GM23248 (cell line): ENCODE data around the gene PFKFB1. TPM values are rescaled to one million over a fixed set of nuclear protein-coding genes. Genes with fewer than 3 reads are reported as not detected.

ENCODE experiments used
- DNase-seq: peaks from one replicate; pipeline ENCODE4 v3.0.0-alpha.2; 2015
- H2AFZ ChIP-seq: fragments of 200-600 bp; sonication (generic); 2 replicates; pipeline ENCODE4 v1.6.1; 2016; ENCODE audit warnings: antibody characterized with exemption
- H3F3A ChIP-seq: fragments of 200-600 bp; sonication (generic); 2 replicates; pipeline ENCODE4 v1.6.1; 2016; ENCODE audit warnings: mild to moderate bottlenecking, antibody characterized with exemption, mixed run types; ENCODE audit not compliant: insufficient read depth
- H3K27ac ChIP-seq: fragments of 200-600 bp; sonication (generic); 2 replicates; pipeline ENCODE4 v1.5.1; 2016; ENCODE audit warnings: mild to moderate bottlenecking
- H3K27me3 ChIP-seq: fragments of 200-600 bp; sonication (generic); replicated peaks from 2 replicates; pipeline ENCODE4 v1.6.1; 2016; ENCODE audit warnings: mild to moderate bottlenecking; ENCODE audit not compliant: insufficient read depth
- H3K36me3 ChIP-seq: fragments of 200-600 bp; sonication (generic); 2 replicates; pipeline ENCODE4 v1.6.1; 2016; ENCODE audit warnings: low read depth, mild to moderate bottlenecking
- H3K4me1 ChIP-seq: fragments of 200-600 bp; sonication (generic); 2 replicates; pipeline ENCODE4 v1.6.1; 2016; ENCODE audit warnings: mild to moderate bottlenecking; ENCODE audit not compliant: insufficient read depth
- H3K4me2 ChIP-seq: fragments of 200-600 bp; sonication (generic); one replicate; pipeline ENCODE4 v1.6.1; 2016; ENCODE audit warnings: mild to moderate bottlenecking; ENCODE audit not compliant: unreplicated experiment
- H3K4me3 ChIP-seq: fragments of 200-600 bp; sonication (generic); 2 replicates; pipeline ENCODE4 v1.5.1; 2016; ENCODE audit warnings: mild to moderate bottlenecking
- H3K79me2 ChIP-seq: fragments of 200-600 bp; sonication (generic); 2 replicates; pipeline ENCODE4 v1.6.1; 2016; ENCODE audit warnings: mild to moderate bottlenecking; ENCODE audit not compliant: insufficient read depth
- H3K9ac ChIP-seq: fragments of 200-600 bp; sonication (generic); 2 replicates; pipeline ENCODE4 v1.6.1; 2016; ENCODE audit warnings: mild to moderate bottlenecking
- H3K9me2 ChIP-seq: fragments of 200-600 bp; sonication (generic); 2 replicates; pipeline ENCODE4 v1.6.1; 2016; ENCODE audit warnings: mixed run types, mild to moderate bottlenecking, moderate library complexity; ENCODE audit not compliant: insufficient read depth
- H3K9me3 ChIP-seq: fragments of 200-600 bp; sonication (generic); one replicate; pipeline ENCODE4 v1.6.1; 2017; ENCODE audit warnings: low read depth
- H4K20me1 ChIP-seq: fragments of 200-600 bp; sonication (generic); 2 replicates; pipeline ENCODE4 v1.6.0; 2016; ENCODE audit not compliant: insufficient read depth
- EZH2 ChIP-seq: fragments of 200-600 bp; sonication (generic); IDR thresholded peaks from 2 replicates; pipeline ENCODE4 v1.6.1; 2018; ENCODE audit warnings: antibody characterized with exemption, mild to moderate bottlenecking; ENCODE audit not compliant: insufficient read depth, poor library complexity, severe bottlenecking
- EZH2phosphoT487 ChIP-seq: fragments of 200-600 bp; sonication (generic); IDR thresholded peaks from 2 replicates; pipeline ENCODE4 v1.6.1; 2018; ENCODE audit warnings: antibody characterized with exemption, moderate library complexity, mild to moderate bottlenecking, low read depth; ENCODE audit not compliant: insufficient read depth
- WGBS, 2 experiments: methylation state at CpG; one replicate each; pipeline ENCODE4 v1.1.6; 2015 to 2017; ENCODE audit warnings: low lambda C conversion rate in 2 of 2, low coverage in 1 of 2; ENCODE audit errors: missing lambda C conversion rate in 2 of 2; 5-methylcytosine and 5-hydroxymethylcytosine counted together
- in situ Hi-C: fragments of 300-500 bp; cut with MboI; formaldehyde crosslinking; loops from 2 replicates; pipeline ENCODE4 v1.15.0; 2020
- polyA plus RNA-seq: library from polyadenylated mRNA; unstranded; fragments of >200 nt; fragmentation: Nextera tagmentation; extraction: Ambion mirVana; gene quantifications from 2 replicates; pipeline ENCODE4 v1.2.1, GENCODE V29; 2016
- total RNA-seq: library from RNA; depleted of rRNA; stranded (reverse); fragments of >200 nt; shearing (Covaris generic); gene quantifications from 2 replicates; pipeline ENCODE4 v1.2.3, GENCODE V29; 2014

Gene PFKFB1
- total and polyA plus RNA-seq, 2 experiments from 2014 or later = not detected

- in situ Hi-C loops = no loop called here
- H4K20me1 ChIP-seq = no peaks in the 10 kb centered on the region
- H3K27ac ChIP-seq = peak within 1 kb of the TSS; percentile 90
- H3K9me3 ChIP-seq = no peaks in the 10 kb centered on the region
- no peaks in the 10 kb centered on the region for H3F3A ChIP-seq
- peak within 1 kb of the TSS; percentile 76 for H3K4me2 ChIP-seq
- H2AFZ ChIP-seq = peak within 1 kb of the TSS; percentile 83
- peaks cover 14% of the 10 kb centered on the region for H3K79me2 ChIP-seq
- WGBS, 2 experiments = 0 to 2% methylated on average over 29 to 47 of the region's 55 CpGs
- DNase-seq = peak; percentile 94
- no peak for TF ChIP-seq EZH2
- TF ChIP-seq EZH2phosphoT487 = no peak
- H3K4me3 ChIP-seq = peak within 1 kb of the TSS; percentile 84
- no peaks in the 10 kb centered on the region for H3K9me2 ChIP-seq
- no peaks in the 10 kb centered on the region for H3K27me3 ChIP-seq
- H3K9ac ChIP-seq = peak within 1 kb of the TSS; percentile 82
- H3K4me1 ChIP-seq = no peaks in the 10 kb centered on the region
- H3K36me3 ChIP-seq = no peaks in the 10 kb centered on the region
These were observed 6.0 kb upstream of the PFKFB1 start, which contains the start of gene APEX2 for GRCh38 chrX:54999717-55000598. TSS of gene APEX2 (plus strand) at chrX:55000363. CDS start at chrX:55000423, 60 bp downstream.

- in situ Hi-C loops = no loop called here
- no peaks in the 10 kb centered on the region for H3K36me3 ChIP-seq
- no peak overlapping the region for H3K9ac ChIP-seq
These were observed 1.6 kb upstream of the PFKFB1 start for GRCh38 chrX:54995621-54996020.

GRCh38 chrX:54994668-54995351 lies 822 bp upstream of the PFKFB1 start:
- no peaks in the 10 kb centered on the region for H3F3A ChIP-seq
- no peaks in the 10 kb centered on the region for H3K9me2 ChIP-seq
- no peaks in the 10 kb centered on the region for H3K79me2 ChIP-seq
- H3K27ac ChIP-seq = no peak overlapping the region
- no peak overlapping the region for H3K4me2 ChIP-seq
- H3K4me3 ChIP-seq = no peak overlapping the region
- H3K27me3 ChIP-seq = no peaks in the 10 kb centered on the region
- in situ Hi-C loops = no loop called here
- TF ChIP-seq EZH2phosphoT487 (no peak), EZH2 (no peak)
- no peaks in the 10 kb centered on the region for H4K20me1 ChIP-seq
- no peak overlapping the region for H2AFZ ChIP-seq
- no peak overlapping the region for H3K9ac ChIP-seq
- WGBS, 2 experiments = 31 to 40% methylated on average over 4 to 6 of the region's 6 CpGs
- no peaks in the 10 kb centered on the region for H3K36me3 ChIP-seq
- H3K4me1 ChIP-seq = no peaks in the 10 kb centered on the region
- no peaks in the 10 kb centered on the region for H3K9me3 ChIP-seq
- no peak for DNase-seq

More at GRCh38 chrX:54995621-54996020, 1.6 kb upstream of the PFKFB1 start:
- no peak overlapping the region for H3K27ac ChIP-seq
- H3K9me2 ChIP-seq = no peaks in the 10 kb centered on the region
- H2AFZ ChIP-seq = no peak overlapping the region
- H4K20me1 ChIP-seq = no peaks in the 10 kb centered on the region
- H3K4me2 ChIP-seq = no peak overlapping the region
- H3K4me3 ChIP-seq = no peak overlapping the region
- no peak for DNase-seq
- no peaks in the 10 kb centered on the region for H3F3A ChIP-seq
- H3K9me3 ChIP-seq = no peaks in the 10 kb centered on the region
- peaks cover 5% of the 10 kb centered on the region for H3K79me2 ChIP-seq
- no peaks in the 10 kb centered on the region for H3K4me1 ChIP-seq
- TF ChIP-seq EZH2phosphoT487 = no peak
- no peak for TF ChIP-seq EZH2
- H3K27me3 ChIP-seq = no peaks in the 10 kb centered on the region

GRCh38 chrX:54992911-54993622 lies 921 bp downstream of the PFKFB1 start:
- Histone ChIP-seq H3K4me3 (no peak overlapping the region), H3K4me1 (no peaks in the 10 kb centered on the region), H3K9me2 (no peaks in the 10 kb centered on the region), H2AFZ (no peak overlapping the region), H3K27me3 (no peaks in the 10 kb centered on the region), H3K9ac (no peak overlapping the region), H4K20me1 (no peaks in the 10 kb centered on the region), H3K9me3 (no peaks in the 10 kb centered on the region), H3K4me2 (no peak overlapping the region), H3F3A (no peaks in the 10 kb centered on the region), H3K36me3 (no peaks in the 10 kb centered on the region), H3K79me2 (no peaks in the 10 kb centered on the region), H3K27ac (no peak overlapping the region)
- no peak for DNase-seq
- whole genome bisulfite sequencing, 2 experiments = 0% methylated on average over 1 of the region's 1 CpG
- no peak for TF ChIP-seq EZH2
- no peak for TF ChIP-seq EZH2phosphoT487
- in situ Hi-C loops = no loop called here
